ENCODE data around the gene LYPD3.

DNA sequence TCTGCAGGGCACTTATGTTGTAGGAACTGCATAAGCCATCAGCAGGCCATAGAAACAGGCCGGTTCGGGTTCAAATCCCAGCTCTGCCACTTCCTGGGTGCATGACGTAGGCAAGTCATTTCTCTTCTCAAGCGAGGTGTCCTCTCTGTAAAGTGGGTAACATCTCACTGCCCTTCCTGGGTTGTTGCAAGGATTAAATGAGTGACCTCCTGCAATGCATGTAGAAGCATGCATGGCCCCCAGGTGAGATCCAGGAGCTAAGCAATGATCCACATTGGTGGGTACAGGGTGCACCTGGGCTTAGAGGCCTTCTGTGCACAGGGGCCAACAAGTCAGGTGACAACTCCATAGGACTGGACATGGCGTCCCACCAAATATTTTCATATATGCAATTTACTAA, 25.4 kb upstream of the LYPD3 start:
- TF ChIP-seq TAF1 (IDR thresholded peaks at IDR 0.05; ENCODE audit: borderline replicate concordance, insufficient read depth, low read length) (no peak), POLR2AphosphoS5 (IDR thresholded peaks at IDR 0.05; ENCODE audit: low read depth, low read length) (no peak), SIN3A (IDR thresholded peaks at IDR 0.05; ENCODE audit: borderline replicate concordance, insufficient read depth, low read length) (no peak), FOXP2 (optimal IDR thresholded peaks at IDR 0.05; ENCODE audit: borderline replicate concordance, extremely low read depth, extremely low read length, insufficient read depth) (no peak)
- TF ChIP-seq, protein P1, sequence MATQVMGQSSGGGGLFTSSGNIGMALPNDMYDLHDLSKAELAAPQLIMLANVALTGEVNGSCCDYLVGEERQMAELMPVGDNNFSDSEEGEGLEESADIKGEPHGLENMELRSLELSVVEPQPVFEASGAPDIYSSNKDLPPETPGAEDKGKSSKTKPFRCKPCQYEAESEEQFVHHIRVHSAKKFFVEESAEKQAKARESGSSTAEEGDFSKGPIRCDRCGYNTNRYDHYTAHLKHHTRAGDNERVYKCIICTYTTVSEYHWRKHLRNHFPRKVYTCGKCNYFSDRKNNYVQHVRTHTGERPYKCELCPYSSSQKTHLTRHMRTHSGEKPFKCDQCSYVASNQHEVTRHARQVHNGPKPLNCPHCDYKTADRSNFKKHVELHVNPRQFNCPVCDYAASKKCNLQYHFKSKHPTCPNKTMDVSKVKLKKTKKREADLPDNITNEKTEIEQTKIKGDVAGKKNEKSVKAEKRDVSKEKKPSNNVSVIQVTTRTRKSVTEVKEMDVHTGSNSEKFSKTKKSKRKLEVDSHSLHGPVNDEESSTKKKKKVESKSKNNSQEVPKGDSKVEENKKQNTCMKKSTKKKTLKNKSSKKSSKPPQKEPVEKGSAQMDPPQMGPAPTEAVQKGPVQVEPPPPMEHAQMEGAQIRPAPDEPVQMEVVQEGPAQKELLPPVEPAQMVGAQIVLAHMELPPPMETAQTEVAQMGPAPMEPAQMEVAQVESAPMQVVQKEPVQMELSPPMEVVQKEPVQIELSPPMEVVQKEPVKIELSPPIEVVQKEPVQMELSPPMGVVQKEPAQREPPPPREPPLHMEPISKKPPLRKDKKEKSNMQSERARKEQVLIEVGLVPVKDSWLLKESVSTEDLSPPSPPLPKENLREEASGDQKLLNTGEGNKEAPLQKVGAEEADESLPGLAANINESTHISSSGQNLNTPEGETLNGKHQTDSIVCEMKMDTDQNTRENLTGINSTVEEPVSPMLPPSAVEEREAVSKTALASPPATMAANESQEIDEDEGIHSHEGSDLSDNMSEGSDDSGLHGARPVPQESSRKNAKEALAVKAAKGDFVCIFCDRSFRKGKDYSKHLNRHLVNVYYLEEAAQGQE (IDR thresholded peaks at IDR 0.05; ENCODE audit: insufficient read depth in 1 of 2, low read depth in 2 of 2, low read length in 2 of 2): no peak

Measured in PFSK-1 (cell line).